Mesendoderm (in vitro differentiated cells): Measurements from ENCODE around the gene TGFBRAP1.

Source experiments
- DNase-seq: peaks from one replicate; pipeline ENCODE4 v3.0.0; 2013
- H2AK5ac ChIP-seq: 2 replicates; pipeline ENCODE4 v1.6.1; 2013; ENCODE audit warnings: low read length, inconsistent platforms
- H2BK120ac ChIP-seq: 2 replicates; pipeline ENCODE4 v1.6.1; 2013; ENCODE audit warnings: low read depth, mild to moderate bottlenecking, low read length, moderate library complexity, mixed read lengths
- H2BK15ac ChIP-seq: replicated peaks from 2 replicates; pipeline ENCODE4 v1.6.1; 2013; ENCODE audit warnings: low read depth, mild to moderate bottlenecking, moderate library complexity
- H2BK5ac ChIP-seq: 2 replicates; pipeline ENCODE4 v1.6.1; 2013; ENCODE audit warnings: low read length, inconsistent platforms
- H3K18ac ChIP-seq: 2 replicates; pipeline ENCODE4 v1.6.1; 2013; ENCODE audit warnings: mild to moderate bottlenecking, low read length, mixed read lengths
- H3K23ac ChIP-seq: one replicate; pipeline ENCODE4 v1.6.1; 2013; ENCODE audit warnings: low read length
- H3K27ac ChIP-seq: 2 replicates; pipeline ENCODE4 v1.5.1; 2013; ENCODE audit warnings: low read depth, mild to moderate bottlenecking, inconsistent platforms, low read length, moderate library complexity
- H3K27me3 ChIP-seq: 2 replicates; pipeline ENCODE4 v1.6.1; 2013; ENCODE audit warnings: low read length, control low read depth, mild to moderate bottlenecking, inconsistent platforms; ENCODE audit not compliant: insufficient read depth, poor library complexity
- H3K36me3 ChIP-seq: 2 replicates; pipeline ENCODE4 v1.6.1; 2013; ENCODE audit warnings: low read length, inconsistent platforms; ENCODE audit not compliant: control insufficient read depth, insufficient read depth
- H3K4ac ChIP-seq: one replicate; pipeline ENCODE4 v1.6.1; 2013; ENCODE audit warnings: low read depth, mild to moderate bottlenecking, low read length, moderate library complexity
- H3K4me1 ChIP-seq: 2 replicates; pipeline ENCODE4 v1.6.1; 2013; ENCODE audit warnings: low read depth, low read length, inconsistent platforms; ENCODE audit not compliant: control insufficient read depth
- H3K4me2 ChIP-seq: 2 replicates; pipeline ENCODE4 v1.6.1; 2013; ENCODE audit warnings: low read length
- H3K4me3 ChIP-seq: 2 replicates; pipeline ENCODE4 v1.5.1; 2013; ENCODE audit warnings: mild to moderate bottlenecking, low read length
- H3K56ac ChIP-seq: one replicate; pipeline ENCODE4 v1.6.1; 2013; ENCODE audit warnings: low read length
- H3K79me1 ChIP-seq: 2 replicates; pipeline ENCODE4 v1.6.1; 2013; ENCODE audit warnings: low read length, inconsistent platforms
- H3K79me2 ChIP-seq: 2 replicates; pipeline ENCODE4 v1.6.1; 2013; ENCODE audit warnings: mild to moderate bottlenecking, low read length; ENCODE audit not compliant: control insufficient read depth, insufficient read depth
- H3K9ac ChIP-seq: 2 replicates; pipeline ENCODE4 v1.6.1; 2013; ENCODE audit warnings: low read length, inconsistent platforms
- H4K5ac ChIP-seq: one replicate; pipeline ENCODE4 v1.6.1; 2013; ENCODE audit warnings: low read length
- H4K8ac ChIP-seq: one replicate; pipeline ENCODE4 v1.6.1; 2013; ENCODE audit warnings: low read depth, mild to moderate bottlenecking, control low read depth, low read length, moderate library complexity
- WGBS: extraction: QIAGEN DNeasy Blood & Tissue Kit; methylation state at CpG from one replicate; pipeline ENCODE4 v1.1.7; 2013; ENCODE audit warnings: low lambda C conversion rate, missing lambda C conversion rate; ENCODE audit not compliant: insufficient coverage; ENCODE audit errors: extremely low coverage; 5-methylcytosine and 5-hydroxymethylcytosine counted together

TGFBRAP1 gene

DNA sequence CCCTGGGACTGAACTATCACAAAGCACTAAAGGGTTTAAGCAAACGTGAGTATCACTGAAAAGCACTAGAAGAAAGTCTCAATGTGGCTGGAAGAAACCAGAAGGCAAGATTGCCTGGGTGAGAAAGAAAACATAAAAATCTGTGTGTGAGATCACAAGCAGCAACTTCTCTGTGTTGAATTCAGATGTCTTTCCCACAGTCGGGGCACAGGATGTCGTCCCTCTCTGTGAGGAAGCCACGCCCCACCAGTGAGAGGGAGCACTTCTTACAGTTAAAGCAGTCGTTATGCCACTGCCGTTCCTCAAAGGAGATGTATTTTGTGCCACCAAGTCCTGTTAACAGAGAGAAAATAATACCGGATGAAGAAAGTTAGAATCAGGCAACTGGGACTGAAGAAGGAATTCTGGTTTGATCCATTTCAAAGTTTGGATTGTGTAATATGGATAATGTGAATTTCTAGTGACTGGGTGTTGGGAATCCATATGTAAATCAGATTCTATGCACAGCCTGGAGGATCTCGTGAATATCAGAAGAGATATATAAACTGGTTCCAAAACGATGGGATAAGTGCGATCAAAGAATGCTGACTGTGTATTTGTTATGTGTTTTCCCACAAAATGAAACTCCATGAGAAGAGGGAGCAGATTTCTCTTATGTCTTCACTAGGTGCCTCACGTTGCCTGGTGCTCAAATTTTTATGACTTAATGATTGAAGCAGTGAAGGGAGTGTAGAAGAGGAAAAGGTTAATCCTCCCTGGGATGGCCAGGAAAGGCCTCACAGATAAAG, 31.8 kb upstream of the TGFBRAP1 start:
- Histone ChIP-seq H4K8ac (no peak overlapping the region), H2AK5ac (no peak overlapping the region), H3K36me3 (peaks cover 4% of the 10 kb centered on the region), H3K4me2 (no peak overlapping the region), H2BK5ac (no peak overlapping the region), H3K56ac (no peak overlapping the region), H3K18ac (no peak overlapping the region), H3K23ac (no peak overlapping the region), H3K79me1 (no peaks in the 10 kb centered on the region), H3K4me3 (no peak overlapping the region), H3K4me1 (no peaks in the 10 kb centered on the region), H3K4ac (no peak overlapping the region), H3K27me3 (no peaks in the 10 kb centered on the region), H2BK120ac (no peak overlapping the region), H3K79me2 (no peaks in the 10 kb centered on the region), H3K27ac (no peak overlapping the region), H2BK15ac (no peak overlapping the region), H3K9ac (no peak overlapping the region), H4K5ac (no peak overlapping the region)
- DNase-seq: no peak
- no CpG with 5 or more reads among the region's 11 CpGs for WGBS

- no peaks in the 10 kb centered on the region for H3K79me1 ChIP-seq
- H2BK15ac ChIP-seq: no peak overlapping the region
- no peak overlapping the region for H2BK120ac ChIP-seq
- no peak overlapping the region for H3K4me2 ChIP-seq
- H2AK5ac ChIP-seq: no peak overlapping the region
- no peak for DNase-seq
- H4K8ac ChIP-seq: no peak overlapping the region
- no peak overlapping the region for H3K56ac ChIP-seq
- H3K79me2 ChIP-seq: no peaks in the 10 kb centered on the region
- H3K9ac ChIP-seq: no peak overlapping the region
- no peak overlapping the region for H4K5ac ChIP-seq
- H3K23ac ChIP-seq: no peak overlapping the region
- H3K4me1 ChIP-seq: no peaks in the 10 kb centered on the region
- no peak overlapping the region for H3K4ac ChIP-seq
- no CpG with 5 or more reads among the region's 6 CpGs for WGBS
- H3K36me3 ChIP-seq: peaks cover 2% of the 10 kb centered on the region
- no peak overlapping the region for H3K27ac ChIP-seq
- H3K18ac ChIP-seq: no peak overlapping the region
- no peaks in the 10 kb centered on the region for H3K27me3 ChIP-seq
- H2BK5ac ChIP-seq: no peak overlapping the region
- no peak overlapping the region for H3K4me3 ChIP-seq
Measured at GRCh38 chr2:105358593-105358992, 29.1 kb upstream of the TGFBRAP1 start.

DNA sequence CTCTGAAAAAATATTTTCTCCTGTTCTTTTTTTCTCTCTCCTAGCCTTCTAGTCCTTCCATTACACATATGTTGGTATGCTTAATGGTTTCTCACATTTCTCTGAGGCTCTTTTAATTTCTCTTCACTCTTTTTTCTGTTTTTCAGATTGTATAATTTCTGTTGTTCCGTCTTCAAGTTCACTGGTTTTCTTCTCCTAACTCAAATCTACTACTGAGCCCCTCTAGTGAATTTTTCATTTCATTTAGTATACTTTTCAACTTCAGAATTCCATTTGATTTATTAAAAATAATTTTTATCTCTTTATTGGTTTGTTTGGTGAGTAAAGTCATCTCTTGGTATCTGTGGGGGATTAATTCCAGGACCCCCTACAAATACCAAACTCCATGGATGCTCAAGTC, 27.6 kb upstream of the TGFBRAP1 start:
- Histone ChIP-seq H3K79me2 (no peaks in the 10 kb centered on the region), H2BK15ac (no peak overlapping the region), H3K18ac (no peak overlapping the region), H3K23ac (no peak overlapping the region), H2AK5ac (no peak overlapping the region), H3K4me3 (no peak overlapping the region), H3K27me3 (no peaks in the 10 kb centered on the region), H2BK5ac (no peak overlapping the region), H3K27ac (no peak overlapping the region), H2BK120ac (no peak overlapping the region), H3K36me3 (peaks cover 2% of the 10 kb centered on the region), H3K9ac (no peak overlapping the region), H4K5ac (no peak overlapping the region), H3K79me1 (no peaks in the 10 kb centered on the region), H3K4me2 (no peak overlapping the region), H3K4ac (no peak overlapping the region), H4K8ac (no peak overlapping the region), H3K56ac (no peak overlapping the region), H3K4me1 (no peaks in the 10 kb centered on the region)
- no CpG with 5 or more reads among the region's 1 CpG for whole genome bisulfite sequencing
- DNase-seq: no peak

GRCh38 chr2:105344704-105345345, 15.3 kb upstream of the TGFBRAP1 start:
- DNase-seq: peak; percentile 45
- no CpG with 5 or more reads among the region's 4 CpGs for WGBS
- no peak overlapping the region for H3K4ac ChIP-seq
- no peak overlapping the region for H3K4me2 ChIP-seq
- no peak overlapping the region for H3K9ac ChIP-seq
- no peak overlapping the region for H2BK15ac ChIP-seq
- H2BK120ac ChIP-seq: no peak overlapping the region
- no peaks in the 10 kb centered on the region for H3K4me1 ChIP-seq
- no peak overlapping the region for H2AK5ac ChIP-seq
- H2BK5ac ChIP-seq: no peak overlapping the region
- H3K4me3 ChIP-seq: no peak overlapping the region
- no peaks in the 10 kb centered on the region for H3K27me3 ChIP-seq
- no peak overlapping the region for H4K8ac ChIP-seq
- peaks cover 7% of the 10 kb centered on the region for H3K79me1 ChIP-seq
- H3K23ac ChIP-seq: no peak overlapping the region
- no peak overlapping the region for H4K5ac ChIP-seq
- H3K27ac ChIP-seq: no peak overlapping the region
- no peak overlapping the region for H3K56ac ChIP-seq
- no peak overlapping the region for H3K18ac ChIP-seq
- H3K79me2 ChIP-seq: peaks cover 4% of the 10 kb centered on the region
- peaks cover 7% of the 10 kb centered on the region for H3K36me3 ChIP-seq

DNA sequence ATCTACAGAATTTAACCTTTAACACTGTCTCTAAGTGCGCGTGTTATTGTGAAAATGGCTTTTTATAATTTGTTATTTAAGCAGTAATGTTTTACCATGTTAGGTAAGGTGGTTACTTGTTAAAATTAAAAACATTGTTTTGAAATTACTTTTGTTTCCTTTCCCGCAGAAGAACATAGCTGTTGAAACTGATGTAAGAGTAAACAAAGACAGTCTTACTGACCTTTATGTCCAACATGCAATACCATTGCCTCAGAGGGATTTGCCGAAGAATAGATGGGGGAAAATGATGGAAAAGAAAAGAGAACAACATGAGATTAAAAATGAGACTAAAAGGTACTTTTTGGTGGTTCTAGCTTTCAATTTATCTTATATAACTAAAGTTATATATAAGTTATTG, 9.9 kb upstream of the TGFBRAP1 start:
- Histone ChIP-seq H3K27ac (no peak overlapping the region), H3K27me3 (no peaks in the 10 kb centered on the region), H2BK15ac (no peak overlapping the region), H3K79me1 (peaks cover 15% of the 10 kb centered on the region), H4K8ac (no peak overlapping the region), H3K79me2 (peaks cover 22% of the 10 kb centered on the region), H2AK5ac (no peak overlapping the region), H3K36me3 (peaks cover 6% of the 10 kb centered on the region), H4K5ac (no peak overlapping the region), H3K9ac (no peak overlapping the region), H3K23ac (no peak overlapping the region), H3K18ac (no peak overlapping the region), H3K4me3 (no peak overlapping the region), H2BK120ac (no peak overlapping the region), H2BK5ac (no peak overlapping the region), H3K56ac (no peak overlapping the region), H3K4ac (no peak overlapping the region), H3K4me2 (no peak overlapping the region), H3K4me1 (peaks cover 2% of the 10 kb centered on the region)
- no CpG with 5 or more reads among the region's 4 CpGs for WGBS
- DNase-seq: no peak
